ENCODE data around the gene DMRTB1.

- TF ChIP-seq CTCF (IDR thresholded peaks at IDR 0.05; ENCODE audit: poor library complexity) = peak; percentile 96
- no peak for TF ChIP-seq EZH2phosphoT487 (IDR thresholded peaks at IDR 0.05; ENCODE audit: low read depth, severe bottlenecking, unreplicated experiment)
- no peak for TF ChIP-seq EZH2 (IDR thresholded peaks at IDR 0.05; ENCODE audit: borderline replicate concordance)
Observed at GRCh38 chr1:53485478-53486394, 26.5 kb downstream of the DMRTB1 start.
